MM.1S (cell line): ENCODE measurements around the gene CIITA.

Source experiments
- DNase-seq: peaks from one replicate; pipeline ENCODE4 v3.0.0-alpha.2; 2015
- H2AFZ ChIP-seq: fragments of 300-600 bp; sonication (generic); 2 replicates; pipeline ENCODE4 v1.6.0; 2016; ENCODE audit warnings: antibody characterized with exemption, low read length
- H3F3A ChIP-seq: fragments of 300-600 bp; sonication (generic); 2 replicates; pipeline ENCODE4 v1.6.1; 2016; ENCODE audit warnings: mild to moderate bottlenecking, antibody characterized with exemption, low read length, moderate library complexity, mixed read lengths; ENCODE audit not compliant: insufficient read depth
- H3K27ac ChIP-seq: fragments of 300-600 bp; sonication (generic); 2 replicates; pipeline ENCODE4 v1.5.1; 2016; ENCODE audit warnings: mild to moderate bottlenecking, low read length
- H3K27me3 ChIP-seq: fragments of 300-600 bp; sonication (generic); replicated peaks from 2 replicates; pipeline ENCODE4 v1.6.0; 2016; ENCODE audit warnings: low read length; ENCODE audit not compliant: insufficient read depth
- H3K36me3 ChIP-seq: fragments of 300-600 bp; sonication (generic); replicated peaks from 2 replicates; pipeline ENCODE4 v1.6.1; 2016; ENCODE audit warnings: mild to moderate bottlenecking, low read length, mixed read lengths; ENCODE audit not compliant: insufficient read depth
- H3K4me1 ChIP-seq: fragments of 300-600 bp; sonication (generic); 2 replicates; pipeline ENCODE4 v1.6.1; 2016; ENCODE audit warnings: low read length, mixed read lengths
- H3K4me2 ChIP-seq: fragments of 300-600 bp; sonication (generic); 2 replicates; pipeline ENCODE4 v1.6.0; 2016; ENCODE audit warnings: low read depth, low read length
- H3K4me3 ChIP-seq: fragments of 300-600 bp; sonication (generic); 2 replicates; pipeline ENCODE4 v1.5.1; 2016; ENCODE audit warnings: low read length, mixed read lengths
- H3K79me2 ChIP-seq: fragments of 300-600 bp; sonication (generic); 2 replicates; pipeline ENCODE4 v1.6.1; 2016; ENCODE audit warnings: mixed run types, low read length, mixed read lengths
- H3K9ac ChIP-seq: fragments of 300-600 bp; sonication (generic); 2 replicates; pipeline ENCODE4 v1.6.1; 2016; ENCODE audit warnings: low read length, mixed read lengths
- H3K9me2 ChIP-seq: fragments of 300-600 bp; sonication (generic); replicated peaks from 2 replicates; pipeline ENCODE4 v1.6.1; 2016; ENCODE audit warnings: mild to moderate bottlenecking, low read length, mixed read lengths; ENCODE audit not compliant: insufficient read depth
- H3K9me3 ChIP-seq: fragments of 300-600 bp; sonication (generic); replicated peaks from 2 replicates; pipeline ENCODE4 v1.6.1; 2016; ENCODE audit warnings: mild to moderate bottlenecking, low read length, mixed read lengths; ENCODE audit not compliant: insufficient read depth
- H4K20me1 ChIP-seq: fragments of 300-600 bp; sonication (generic); 2 replicates; pipeline ENCODE4 v1.6.1; 2016; ENCODE audit warnings: mild to moderate bottlenecking, low read length, moderate library complexity, mixed read lengths; ENCODE audit not compliant: insufficient read depth
- EZH2 ChIP-seq: fragments of 300-600 bp; sonication (generic); optimal IDR thresholded peaks from 2 replicates; pipeline ENCODE3; 2017; ENCODE audit warnings: low read depth, mild to moderate bottlenecking, antibody characterized with exemption, low read length, mixed read lengths
- EZH2phosphoT487 ChIP-seq: fragments of 300-600 bp; sonication (generic); IDR thresholded peaks from 2 replicates; pipeline ENCODE4 v1.6.1; 2018; ENCODE audit warnings: antibody characterized with exemption, low read length
- TF ChIP-seq, protein P1 (sequence below): fragments of 300-600 bp; sonication (generic); IDR thresholded peaks from 2 replicates; pipeline ENCODE4 v1.5.1; 2016; ENCODE audit warnings: antibody characterized with exemption, low read length, mixed read lengths

The CIITA gene

GRCh38 chr16:10831894-10832886 lies 44.8 kb upstream of the CIITA start:
- Histone ChIP-seq H3K79me2 (no peaks in the 10 kb centered on the region), H2AFZ (no peak overlapping the region), H3F3A (no peaks in the 10 kb centered on the region), H4K20me1 (no peaks in the 10 kb centered on the region), H3K9ac (no peak overlapping the region), H3K4me1 (no peaks in the 10 kb centered on the region), H3K36me3 (no peaks in the 10 kb centered on the region), H3K4me2 (no peak overlapping the region), H3K9me2 (no peaks in the 10 kb centered on the region), H3K27me3 (no peaks in the 10 kb centered on the region), H3K9me3 (no peaks in the 10 kb centered on the region), H3K27ac (no peak overlapping the region), H3K4me3 (no peak overlapping the region)
- no peak for TF ChIP-seq EZH2
- DNase-seq = no peak

DNA sequence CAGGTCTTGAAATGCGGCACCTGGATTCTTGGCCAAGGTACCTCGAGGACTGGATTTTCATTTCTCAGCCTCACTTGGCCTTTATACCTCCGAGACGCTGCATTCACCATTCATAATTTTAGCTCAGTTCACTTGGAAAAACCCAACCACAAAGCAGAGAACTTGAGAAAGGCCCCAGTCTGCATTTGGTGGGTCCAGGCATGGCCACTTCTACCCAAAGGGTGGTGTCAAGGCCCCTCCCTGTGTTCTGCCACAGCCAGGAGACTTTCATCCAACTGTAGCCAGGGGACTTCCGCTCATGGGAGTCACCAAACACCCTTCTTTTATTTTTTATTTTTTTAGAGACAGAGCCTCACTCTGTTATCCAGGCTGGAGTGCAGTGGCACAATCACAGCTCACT lies 43.7 kb upstream of the CIITA start:
- Histone ChIP-seq H3K9me2 (no peaks in the 10 kb centered on the region), H3K36me3 (no peaks in the 10 kb centered on the region), H3K9ac (no peak overlapping the region), H3K4me3 (no peak overlapping the region), H3K4me2 (no peak overlapping the region), H3K79me2 (no peaks in the 10 kb centered on the region), H4K20me1 (no peaks in the 10 kb centered on the region), H3K27me3 (no peaks in the 10 kb centered on the region), H3F3A (no peaks in the 10 kb centered on the region), H3K9me3 (no peaks in the 10 kb centered on the region), H3K4me1 (no peaks in the 10 kb centered on the region), H2AFZ (no peak overlapping the region), H3K27ac (no peak overlapping the region)
- TF ChIP-seq EZH2phosphoT487 = no peak
- no peak for TF ChIP-seq EZH2
- TF ChIP-seq, protein P1, sequence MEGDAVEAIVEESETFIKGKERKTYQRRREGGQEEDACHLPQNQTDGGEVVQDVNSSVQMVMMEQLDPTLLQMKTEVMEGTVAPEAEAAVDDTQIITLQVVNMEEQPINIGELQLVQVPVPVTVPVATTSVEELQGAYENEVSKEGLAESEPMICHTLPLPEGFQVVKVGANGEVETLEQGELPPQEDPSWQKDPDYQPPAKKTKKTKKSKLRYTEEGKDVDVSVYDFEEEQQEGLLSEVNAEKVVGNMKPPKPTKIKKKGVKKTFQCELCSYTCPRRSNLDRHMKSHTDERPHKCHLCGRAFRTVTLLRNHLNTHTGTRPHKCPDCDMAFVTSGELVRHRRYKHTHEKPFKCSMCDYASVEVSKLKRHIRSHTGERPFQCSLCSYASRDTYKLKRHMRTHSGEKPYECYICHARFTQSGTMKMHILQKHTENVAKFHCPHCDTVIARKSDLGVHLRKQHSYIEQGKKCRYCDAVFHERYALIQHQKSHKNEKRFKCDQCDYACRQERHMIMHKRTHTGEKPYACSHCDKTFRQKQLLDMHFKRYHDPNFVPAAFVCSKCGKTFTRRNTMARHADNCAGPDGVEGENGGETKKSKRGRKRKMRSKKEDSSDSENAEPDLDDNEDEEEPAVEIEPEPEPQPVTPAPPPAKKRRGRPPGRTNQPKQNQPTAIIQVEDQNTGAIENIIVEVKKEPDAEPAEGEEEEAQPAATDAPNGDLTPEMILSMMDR = no peak
- no peak for DNase-seq

GRCh38 chr16:10834130-10834529 lies 42.9 kb upstream of the CIITA start:
- no peaks in the 10 kb centered on the region for H3K9me2 ChIP-seq
- H3K27ac ChIP-seq = no peak overlapping the region
- TF ChIP-seq EZH2 (no peak), EZH2phosphoT487 (no peak)
- TF ChIP-seq, protein P1 = no peak
- no peak overlapping the region for H3K4me3 ChIP-seq
- DNase-seq = no peak
- no peak overlapping the region for H2AFZ ChIP-seq
- no peak overlapping the region for H3K4me2 ChIP-seq
- H3K27me3 ChIP-seq = no peaks in the 10 kb centered on the region
- H3K9ac ChIP-seq = no peak overlapping the region
- H3K9me3 ChIP-seq = no peaks in the 10 kb centered on the region
- no peaks in the 10 kb centered on the region for H3K4me1 ChIP-seq
- H4K20me1 ChIP-seq = no peaks in the 10 kb centered on the region
- H3F3A ChIP-seq = no peaks in the 10 kb centered on the region
- H3K36me3 ChIP-seq = no peaks in the 10 kb centered on the region
- no peaks in the 10 kb centered on the region for H3K79me2 ChIP-seq

DNA sequence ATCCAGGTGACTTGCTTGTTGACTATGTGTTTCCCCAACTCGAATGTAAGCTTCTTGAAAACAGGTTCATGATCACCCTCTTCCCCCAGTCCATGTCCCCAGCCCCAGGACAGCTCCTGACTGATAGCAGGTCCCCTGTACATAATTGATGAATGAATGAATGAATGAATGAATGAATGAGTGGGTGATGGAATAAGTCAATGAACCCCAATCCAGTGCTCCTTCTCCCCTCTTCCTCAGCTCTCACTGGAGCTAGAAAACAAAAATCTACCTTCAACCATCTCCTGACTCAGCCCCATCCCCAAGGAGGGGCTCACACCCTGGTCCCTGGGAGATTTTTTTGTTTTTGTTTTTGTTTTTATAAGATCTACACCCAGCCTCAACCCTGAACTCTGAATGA lies 42.2 kb upstream of the CIITA start:
- Histone ChIP-seq H3F3A (no peaks in the 10 kb centered on the region), H3K4me2 (no peak overlapping the region), H3K9me2 (no peaks in the 10 kb centered on the region), H3K4me3 (no peak overlapping the region), H4K20me1 (no peaks in the 10 kb centered on the region), H3K9ac (no peak overlapping the region), H3K79me2 (no peaks in the 10 kb centered on the region), H3K27ac (no peak overlapping the region), H3K27me3 (no peaks in the 10 kb centered on the region), H3K9me3 (no peaks in the 10 kb centered on the region), H2AFZ (no peak overlapping the region), H3K36me3 (no peaks in the 10 kb centered on the region), H3K4me1 (no peaks in the 10 kb centered on the region)
- TF ChIP-seq, protein P1 = no peak
- TF ChIP-seq EZH2phosphoT487 = no peak
- TF ChIP-seq EZH2 = no peak
- DNase-seq = no peak
